Testis (tissue), 3 donors: ENCODE data around the gene STXBP6. TPM values are rescaled to one million over a fixed set of nuclear protein-coding genes. Genes with fewer than 3 reads are reported as not detected.

Source experiments
- DNase-seq: peaks from one replicate; pipeline ENCODE4 v3.0.0-alpha.2; 2019
- H3K27ac ChIP-seq, 2 donors: fragments of 200-600 bp; sonication (generic); one replicate each; pipeline ENCODE4 v1.5.1; 2019
- H3K27me3 ChIP-seq: fragments of 200-600 bp; sonication (generic); one replicate; pipeline ENCODE4 v1.5.1; 2019
- H3K36me3 ChIP-seq: fragments of 200-600 bp; sonication (generic); one replicate; pipeline ENCODE4 v1.5.1; 2017; ENCODE audit warnings: low read depth; ENCODE audit errors: missing control alignments
- H3K4me1 ChIP-seq: fragments of 200-600 bp; sonication (generic); one replicate; pipeline ENCODE4 v1.5.1; 2019
- H3K4me3 ChIP-seq, 2 donors: fragments of 200-600 bp; sonication (generic); one replicate each; pipeline ENCODE4 v1.5.1; 2017 to 2019
- H3K9me3 ChIP-seq: fragments of 200-600 bp; sonication (generic); one replicate; pipeline ENCODE4 v1.5.1; 2017
- CTCF ChIP-seq, 3 experiments: fragments of 450-650 bp in 2 of 3; fragments of 200-600 bp in 1 of 3; sonication (generic) in 1 of 3; IDR thresholded peaks; one replicate each; pipeline ENCODE4 v1.5.1; 2016 to 2019; ENCODE audit warnings: antibody characterized with exemption in 3 of 3, mild to moderate bottlenecking in 2 of 3, moderate library complexity in 1 of 3
- POLR2A ChIP-seq: fragments of 450-650 bp; IDR thresholded peaks from one replicate; pipeline ENCODE4 v1.6.1; 2017; ENCODE audit warnings: antibody characterized with exemption, mild to moderate bottlenecking, moderate library complexity
- WGBS, 2 donors: methylation state at CpG; one replicate each; pipeline ENCODE4 v1.1.5; 2018; 5-methylcytosine and 5-hydroxymethylcytosine counted together
- intact Hi-C: fragments of 100-400 bp; cut with DNase I; formaldehyde crosslinking; loops from one replicate; pipeline ENCODE4 v1.15.1; 2023; ENCODE audit warnings: low total_unique reads
- polyA plus RNA-seq: library from polyadenylated mRNA; stranded (reverse); fragments of 350-450 nt; fragmentation: Illumina TruSeq; extraction: RNeasy Lipid Tissue Mini Kit (QIAGEN cat#74804); gene quantifications from one replicate; pipeline ENCODE4 v1.2.3, GENCODE V29; 2014; ENCODE audit warnings: low read depth, low replicate concordance; ENCODE audit not compliant: insufficient read depth
- total RNA-seq, 2 donors: library from RNA; depleted of rRNA; stranded (reverse); fragments of >200 nt; gene quantifications; one replicate each; pipeline ENCODE4 v1.2.3, GENCODE V29; 2016

The STXBP6 gene
- total and polyA plus RNA-seq, 3 donors from 2014 or later, result 4.7 to 11.3 (median 8.6) TPM

- Histone ChIP-seq H3K9me3 (no peaks in the 10 kb centered on the region), H3K4me1 (no peaks in the 10 kb centered on the region), H3K27ac (no peak overlapping the region), H3K36me3 (no peaks in the 10 kb centered on the region), H3K27me3 (no peaks in the 10 kb centered on the region), H3K4me3 (no peak overlapping the region)
- no peak for DNase-seq
- 66 to 74% methylated on average over 2 of the region's 2 CpGs for WGBS, 2 donors
- no peak for TF ChIP-seq POLR2A
- no peak for TF ChIP-seq CTCF (IDR thresholded peaks at IDR 0.05)
- intact Hi-C loops, result no loop called here
Observed at GRCh38 chr14:24853446-24853845, 196.5 kb downstream of the STXBP6 start.

- WGBS, 2 donors, result 80 to 83% methylated on average over 6 of the region's 6 CpGs
- TF ChIP-seq POLR2A, result no peak
- TF ChIP-seq CTCF (IDR thresholded peaks at IDR 0.05), result no peak
- Histone ChIP-seq H3K36me3 (no peaks in the 10 kb centered on the region), H3K4me1 (no peaks in the 10 kb centered on the region), H3K27ac (no peak overlapping the region), H3K27me3 (no peaks in the 10 kb centered on the region), H3K9me3 (no peaks in the 10 kb centered on the region), H3K4me3 (no peak overlapping the region)
- intact Hi-C loops, result no loop called here
- no peak for DNase-seq
Observed at GRCh38 chr14:24852312-24853060, 197.5 kb downstream of the STXBP6 start.

GRCh38 chr14:24851837-24852236, 198.1 kb downstream of the STXBP6 start:
- Histone ChIP-seq H3K36me3 (no peaks in the 10 kb centered on the region), H3K27ac (no peak overlapping the region), H3K4me3 (no peak overlapping the region), H3K4me1 (no peaks in the 10 kb centered on the region), H3K27me3 (no peaks in the 10 kb centered on the region), H3K9me3 (no peaks in the 10 kb centered on the region)
- intact Hi-C loops, result no loop called here
- TF ChIP-seq POLR2A, result no peak
- TF ChIP-seq CTCF (IDR thresholded peaks at IDR 0.05), result no peak
- DNase-seq, result no peak

GRCh38 chr14:24851406-24851805, 198.5 kb downstream of the STXBP6 start:
- intact Hi-C loops, result no loop called here
- 79 to 80% methylated on average over 4 of the region's 4 CpGs for WGBS, 2 donors
- Histone ChIP-seq H3K27ac (no peak overlapping the region), H3K36me3 (no peaks in the 10 kb centered on the region), H3K4me3 (no peak overlapping the region), H3K27me3 (no peaks in the 10 kb centered on the region), H3K4me1 (no peaks in the 10 kb centered on the region), H3K9me3 (no peaks in the 10 kb centered on the region)
- no peak for TF ChIP-seq POLR2A
- DNase-seq, result no peak

- Histone ChIP-seq H3K27me3 (no peaks in the 10 kb centered on the region), H3K27ac (no peak overlapping the region), H3K9me3 (no peaks in the 10 kb centered on the region), H3K4me3 (no peak overlapping the region), H3K36me3 (no peaks in the 10 kb centered on the region), H3K4me1 (no peaks in the 10 kb centered on the region)
- intact Hi-C loops, result no loop called here
- WGBS, 2 donors, result 79 to 96% methylated on average over 2 of the region's 2 CpGs
- no peak for TF ChIP-seq CTCF (IDR thresholded peaks at IDR 0.05)
- no peak for TF ChIP-seq POLR2A
- no peak for DNase-seq
Observed at GRCh38 chr14:24850072-24850471, 199.9 kb downstream of the STXBP6 start.
